BJ (cell line): ENCODE results near the gene CCR7. TPM values are rescaled to one million over a fixed set of nuclear protein-coding genes. Genes with fewer than 3 reads are reported as not detected.

Source experiments
- CTCF ChIA-PET: fragments of 350-600 bp; formaldehyde crosslinking; extraction: SDS; loops from one replicate; lab custom pipeline; 2021; ENCODE audit warnings: antibody characterized with exemption, inconsistent platforms; lab: Yijun Ruan, JAX
- POLR2A ChIA-PET: fragments of 300-600 bp; sonication (Branson Sonifier 250); formaldehyde crosslinking; extraction: SDS; loops from one replicate; lab custom pipeline; 2021; ENCODE audit warnings: antibody characterized with exemption; lab: Charles Lee
- DNase-seq: peaks from one replicate; pipeline ENCODE4 v3.0.0-alpha.2; 2011; ENCODE audit warnings: low read depth
- H3K27me3 ChIP-seq: 2 replicates; pipeline ENCODE4 v1.6.0; 2011; ENCODE audit warnings: low read length; ENCODE audit not compliant: control insufficient read depth, insufficient read depth
- H3K36me3 ChIP-seq: 2 replicates; pipeline ENCODE4 v1.5.1; 2011; ENCODE audit warnings: low read length; ENCODE audit not compliant: control insufficient read depth, insufficient read depth
- H3K4me3 ChIP-seq: 2 replicates; pipeline ENCODE4 v1.5.1; 2011; ENCODE audit warnings: low read depth, mild to moderate bottlenecking, control low read depth, low read length
- CTCF ChIP-seq: IDR thresholded peaks from 2 replicates; pipeline ENCODE4 v1.5.1; 2011; ENCODE audit warnings: low read depth, mild to moderate bottlenecking, control low read depth, inconsistent platforms, low read length, moderate library complexity; ENCODE audit not compliant: insufficient read depth
- polyA plus RNA-seq: library from polyadenylated mRNA; depleted of rRNA; stranded (reverse); fragments of >200 nt; gene quantifications from 2 replicates; pipeline ENCODE4 v1.2.3, GENCODE V29; 2011

CCR7 gene
- polyA plus RNA-seq, 1 experiment = 0.45 TPM

- no peaks in the 10 kb centered on the region for H3K36me3 ChIP-seq
- TF ChIP-seq CTCF = no peak
- ChIA-PET CTCF (interaction anchor here (4.3 kb wide), 1 partner anchor 12 kb away, joined by 19 read pairs; no protein-coding TSS in a partner anchor), POLR2A (no interaction called here)
- DNase-seq = no peak
- H3K27me3 ChIP-seq = no peaks in the 10 kb centered on the region
- H3K4me3 ChIP-seq = no peak overlapping the region
These were observed 19.6 kb downstream of the CCR7 start for GRCh38 chr17:40545660-40546059.

- no peaks in the 10 kb centered on the region for H3K27me3 ChIP-seq
- H3K36me3 ChIP-seq = no peaks in the 10 kb centered on the region
- no peak for TF ChIP-seq CTCF
- ChIA-PET POLR2A (interaction anchor here (0.5 to 2.1 kb wide), 5 partner anchors 9 to 1978 kb away, joined by 3 to 8 read pairs (median 3); no protein-coding TSS in a partner anchor), CTCF (interaction anchor here (0.5 to 16.8 kb wide), 9 partner anchors 9 to 418 kb away, joined by 3 to 382 read pairs (median 4); no protein-coding TSS in a partner anchor)
- DNase-seq = peak; percentile 84
- H3K4me3 ChIP-seq = no peak overlapping the region
These were observed 22.5 kb downstream of the CCR7 start for GRCh38 chr17:40542558-40543411.

- H3K27me3 ChIP-seq = no peaks in the 10 kb centered on the region
- CTCF ChIA-PET = interaction anchor here (1.0 to 16.8 kb wide), 7 partner anchors 9 to 237 kb away, joined by 3 to 382 read pairs (median 4); no protein-coding TSS in a partner anchor
- no peak for TF ChIP-seq CTCF
- no peak overlapping the region for H3K4me3 ChIP-seq
- DNase-seq = no peak
- H3K36me3 ChIP-seq = no peaks in the 10 kb centered on the region
- POLR2A ChIA-PET = interaction anchor here (0.5 to 2.1 kb wide), 5 partner anchors 10 to 1979 kb away, joined by 3 to 8 read pairs (median 3); no protein-coding TSS in a partner anchor
These were observed 23.3 kb downstream of the CCR7 start for GRCh38 chr17:40541873-40542557.

GRCh38 chr17:40541060-40541872 is 24.0 kb downstream of the CCR7 start:
- ChIA-PET CTCF (interaction anchor here (1.3 to 16.8 kb wide), 4 partner anchors 8 to 103 kb away, joined by 4 to 382 read pairs (median 12); no protein-coding TSS in a partner anchor), POLR2A (interaction anchor here (2.1 kb wide), 1 partner anchor 10 kb away, joined by 8 read pairs; no protein-coding TSS in a partner anchor)

More at GRCh38 chr17:40541060-40541872, 24.0 kb downstream of the CCR7 start:
- no peak for TF ChIP-seq CTCF
- no peaks in the 10 kb centered on the region for H3K27me3 ChIP-seq
- no peaks in the 10 kb centered on the region for H3K36me3 ChIP-seq
- no peak for DNase-seq
- no peak overlapping the region for H3K4me3 ChIP-seq
